GM18519 (cell line): Measurements from ENCODE around the gene BRD9.

Experiments
- ATAC-seq: cut with Tn5 transposase; IDR thresholded peaks from one replicate; pipeline ENCODE4 v1.9.1; 2021; ENCODE audit warnings: mild to moderate bottlenecking, moderate library complexity; ENCODE audit not compliant: unreplicated experiment, low FRiP score

The BRD9 gene

GRCh38 chr5:905139-905642, 12.6 kb upstream of the BRD9 start:
- no peak for ATAC-seq

GRCh38 chr5:903756-904096, 11.1 kb upstream of the BRD9 start:
- ATAC-seq: no peak

- ATAC-seq: no peak
These were observed 9.7 kb upstream of the BRD9 start for GRCh38 chr5:902129-902916.

GRCh38 chr5:900781-901180, 8.2 kb upstream of the BRD9 start:
- no peak for ATAC-seq

GRCh38 chr5:893711-894110, 1.1 kb upstream of the BRD9 start:
- ATAC-seq: no peak

- no peak for ATAC-seq
These were observed 521 bp upstream of the BRD9 start for GRCh38 chr5:893137-893506.

- no peak for ATAC-seq
These were observed 686 bp downstream of the BRD9 start for GRCh38 chr5:891837-892393.

- ATAC-seq: no peak
These were observed 1.3 kb downstream of the BRD9 start for GRCh38 chr5:891117-891836.

GRCh38 chr5:889075-889710, 3.4 kb downstream of the BRD9 start:
- ATAC-seq: no peak

- no peak for ATAC-seq
These were observed 4.0 kb downstream of the BRD9 start for GRCh38 chr5:888638-889035.

- ATAC-seq: no peak
These were observed 4.5 kb downstream of the BRD9 start for GRCh38 chr5:887947-888637.

- ATAC-seq: no peak
These were observed 5.8 kb downstream of the BRD9 start for GRCh38 chr5:886716-887325.

GRCh38 chr5:886036-886435, 6.6 kb downstream of the BRD9 start:
- no peak for ATAC-seq

- ATAC-seq: no peak
These were observed 7.1 kb downstream of the BRD9 start for GRCh38 chr5:885529-885928.

- ATAC-seq: no peak
These were observed 7.5 kb downstream of the BRD9 start for GRCh38 chr5:885127-885442.

- no peak for ATAC-seq
These were observed 8.1 kb downstream of the BRD9 start for GRCh38 chr5:884345-885126.

GRCh38 chr5:883475-884181, 9.0 kb downstream of the BRD9 start:
- no peak for ATAC-seq

- no peak for ATAC-seq
These were observed 10.1 kb downstream of the BRD9 start for GRCh38 chr5:882253-883183.
